NCI-H460 (cell line): ENCODE results near the gene VSX1. TPM values are rescaled to one million over a fixed set of nuclear protein-coding genes. Genes with fewer than 3 reads are reported as not detected.

ENCODE experiments used
- DNase-seq: peaks from one replicate; pipeline ENCODE4 v3.0.0-alpha.2; 2016; ENCODE audit warnings: low read depth; ENCODE audit errors: extremely low read depth
- total RNA-seq: library from RNA; depleted of rRNA; stranded (reverse); fragments of >200 nt; shearing (Covaris generic); gene quantifications from 2 replicates; pipeline ENCODE4 v1.2.3, GENCODE V29; 2014

The VSX1 gene
- total RNA-seq, 1 experiment from 2014 or later: not detected

- no peak for DNase-seq
Observed at GRCh38 chr20:25042531-25043498, 39.1 kb downstream of the VSX1 start.

GRCh38 chr20:25041813-25042530 is 40.0 kb downstream of the VSX1 start:
- DNase-seq: no peak

- no peak for DNase-seq
Observed at GRCh38 chr20:25040438-25040831, 41.5 kb downstream of the VSX1 start.

- DNase-seq: no peak
Observed at GRCh38 chr20:25039697-25040437, 42.1 kb downstream of the VSX1 start.

- no peak for DNase-seq
Observed at GRCh38 chr20:25038591-25039015, 43.3 kb downstream of the VSX1 start.

- DNase-seq: no peak
Observed at GRCh38 chr20:25038103-25038410, 43.9 kb downstream of the VSX1 start.

- no peak for DNase-seq
Observed at GRCh38 chr20:25037288-25038102, 44.4 kb downstream of the VSX1 start.

GRCh38 chr20:25036331-25036936 is 45.5 kb downstream of the VSX1 start:
- DNase-seq: no peak

GRCh38 chr20:25035921-25036320 is 46.0 kb downstream of the VSX1 start:
- no peak for DNase-seq

- DNase-seq: no peak
Observed at GRCh38 chr20:25033924-25034300, 48.0 kb downstream of the VSX1 start.

- no peak for DNase-seq
Observed at GRCh38 chr20:25033265-25033923, 48.5 kb downstream of the VSX1 start.

GRCh38 chr20:25032478-25033264 is 49.3 kb downstream of the VSX1 start:
- no peak for DNase-seq

GRCh38 chr20:25032065-25032477 is 49.9 kb downstream of the VSX1 start:
- no peak for DNase-seq

- DNase-seq: no peak
Observed at GRCh38 chr20:25031241-25031640, 50.7 kb downstream of the VSX1 start.

- no peak for DNase-seq
Observed at GRCh38 chr20:25030649-25031207, 51.2 kb downstream of the VSX1 start.

GRCh38 chr20:25030007-25030648 is 51.8 kb downstream of the VSX1 start:
- DNase-seq: no peak

GRCh38 chr20:25025986-25026605 is 55.8 kb downstream of the VSX1 start:
- DNase-seq: no peak
